Osteocyte (in vitro differentiated cells): ENCODE measurements around the gene DARS1. TPM values are rescaled to one million over a fixed set of nuclear protein-coding genes. Genes with fewer than 3 reads are reported as not detected.
"Not testable (repeated sequence)": the region's sequence is repeated elsewhere in the genome, so short reads cannot be mapped to it uniquely, and the experiment has no call there.

Experiments used
- DNase-seq: peaks from one replicate; pipeline ENCODE4 v3.0.0; 2021; ENCODE audit warnings: mixed read lengths; ENCODE audit not compliant: unreplicated experiment; ENCODE audit errors: extremely low spot score
- H3K27ac Mint-ChIP-seq: one replicate; pipeline ENCODE4 v1.8.0; 2021; ENCODE audit warnings: mild to moderate bottlenecking, mixed read lengths; ENCODE audit not compliant: unreplicated experiment
- H3K27me3 Mint-ChIP-seq: one replicate; pipeline ENCODE4 v1.8.0; 2021; ENCODE audit warnings: mixed read lengths; ENCODE audit not compliant: unreplicated experiment
- H3K36me3 Mint-ChIP-seq: one replicate; pipeline ENCODE4 v1.8.0; 2021; ENCODE audit warnings: mixed read lengths; ENCODE audit not compliant: unreplicated experiment
- H3K4me1 Mint-ChIP-seq: one replicate; pipeline ENCODE4 v1.8.0; 2021; ENCODE audit warnings: mixed read lengths; ENCODE audit not compliant: unreplicated experiment
- H3K4me3 Mint-ChIP-seq: one replicate; pipeline ENCODE4 v1.8.0; 2021; ENCODE audit warnings: mild to moderate bottlenecking, moderate library complexity, mixed read lengths; ENCODE audit not compliant: unreplicated experiment
- H3K9me3 Mint-ChIP-seq: one replicate; pipeline ENCODE4 v1.8.0; 2021; ENCODE audit warnings: mixed read lengths; ENCODE audit not compliant: unreplicated experiment
- total RNA-seq: library from RNA; stranded (reverse); gene quantifications from 2 replicates; pipeline ENCODE4 v1.2.1, GENCODE V29; 2021
- TF ChIP-seq, protein P1 (sequence below): fragments of 200-600 bp; sonication (generic); IDR thresholded peaks from 2 replicates; pipeline ENCODE4 v1.5.0; 2021; ENCODE audit warnings: antibody characterized with exemption, mild to moderate bottlenecking, moderate library complexity

DARS1 gene
- total RNA-seq, 1 donor from 2014 or later, result 48.3 TPM

DNA sequence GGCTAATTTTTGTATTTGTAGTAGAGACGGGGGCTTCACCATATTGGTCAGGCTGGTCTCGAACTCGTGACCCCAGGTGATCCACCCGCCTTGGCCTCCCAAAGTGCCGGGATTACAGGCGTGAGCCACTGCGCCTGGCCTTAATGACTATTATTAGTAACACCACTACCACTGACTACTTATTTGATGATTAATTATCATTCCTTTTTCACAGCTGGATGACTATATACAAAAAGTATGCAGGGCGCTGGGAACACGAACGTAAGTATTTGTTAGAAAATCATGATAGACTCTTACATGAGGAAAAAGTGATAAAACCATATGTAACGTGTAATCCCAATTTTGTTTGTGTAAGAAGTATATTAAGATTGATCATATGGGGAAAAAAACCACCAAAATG is 21.6 kb downstream of the DARS1 start:
- no peak overlapping the region for H3K4me3 Mint-ChIP-seq
- no peaks in the 10 kb centered on the region for H3K9me3 Mint-ChIP-seq
- DNase-seq, result no peak
- H3K27me3 Mint-ChIP-seq, result no peaks in the 10 kb centered on the region
- no peak overlapping the region for H3K27ac Mint-ChIP-seq
- TF ChIP-seq, protein P1, sequence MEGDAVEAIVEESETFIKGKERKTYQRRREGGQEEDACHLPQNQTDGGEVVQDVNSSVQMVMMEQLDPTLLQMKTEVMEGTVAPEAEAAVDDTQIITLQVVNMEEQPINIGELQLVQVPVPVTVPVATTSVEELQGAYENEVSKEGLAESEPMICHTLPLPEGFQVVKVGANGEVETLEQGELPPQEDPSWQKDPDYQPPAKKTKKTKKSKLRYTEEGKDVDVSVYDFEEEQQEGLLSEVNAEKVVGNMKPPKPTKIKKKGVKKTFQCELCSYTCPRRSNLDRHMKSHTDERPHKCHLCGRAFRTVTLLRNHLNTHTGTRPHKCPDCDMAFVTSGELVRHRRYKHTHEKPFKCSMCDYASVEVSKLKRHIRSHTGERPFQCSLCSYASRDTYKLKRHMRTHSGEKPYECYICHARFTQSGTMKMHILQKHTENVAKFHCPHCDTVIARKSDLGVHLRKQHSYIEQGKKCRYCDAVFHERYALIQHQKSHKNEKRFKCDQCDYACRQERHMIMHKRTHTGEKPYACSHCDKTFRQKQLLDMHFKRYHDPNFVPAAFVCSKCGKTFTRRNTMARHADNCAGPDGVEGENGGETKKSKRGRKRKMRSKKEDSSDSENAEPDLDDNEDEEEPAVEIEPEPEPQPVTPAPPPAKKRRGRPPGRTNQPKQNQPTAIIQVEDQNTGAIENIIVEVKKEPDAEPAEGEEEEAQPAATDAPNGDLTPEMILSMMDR, result no peak
- H3K4me1 Mint-ChIP-seq, result peaks cover 18% of the 10 kb centered on the region
- peaks cover 25% of the 10 kb centered on the region for H3K36me3 Mint-ChIP-seq

DNA sequence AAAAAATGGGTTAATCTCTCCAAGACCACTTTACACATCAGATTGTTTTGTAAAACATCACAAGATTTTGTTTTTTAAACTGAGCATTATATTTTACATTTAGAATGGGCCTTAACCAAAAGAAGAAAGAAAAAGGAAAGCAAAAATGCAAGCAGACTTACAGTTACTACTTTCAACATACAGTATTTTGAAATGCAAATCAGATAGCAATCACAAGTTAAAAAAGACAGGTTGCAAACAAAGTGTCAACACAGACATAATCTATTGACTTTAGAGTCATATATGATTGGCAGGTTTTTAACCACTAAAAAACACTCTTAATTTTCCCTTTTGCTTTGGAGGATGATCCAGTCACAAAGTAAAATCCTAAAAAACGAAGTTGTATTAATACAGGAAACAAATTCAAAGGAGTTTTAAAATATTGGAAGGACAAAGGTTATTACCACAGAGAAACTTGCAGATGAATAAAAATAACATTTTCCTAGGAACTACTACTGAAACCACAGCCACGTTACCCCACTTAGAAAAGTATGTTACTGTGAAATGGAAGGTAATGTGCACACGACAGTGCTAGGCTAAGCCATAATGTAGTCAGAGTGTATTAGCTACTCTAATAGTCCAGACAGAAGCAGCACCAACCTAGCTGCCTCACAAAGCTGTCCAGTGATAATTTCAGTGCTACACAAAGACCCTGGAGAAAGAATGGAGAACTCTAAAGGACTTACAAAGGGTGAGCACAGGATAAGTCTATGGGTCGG is 22.9 kb downstream of the DARS1 start:
- H3K27me3 Mint-ChIP-seq, result no peaks in the 10 kb centered on the region
- H3K27ac Mint-ChIP-seq, result no peak overlapping the region
- H3K9me3 Mint-ChIP-seq, result no peaks in the 10 kb centered on the region
- peaks cover 24% of the 10 kb centered on the region for H3K36me3 Mint-ChIP-seq
- peaks cover 18% of the 10 kb centered on the region for H3K4me1 Mint-ChIP-seq
- H3K4me3 Mint-ChIP-seq, result no peak overlapping the region
- TF ChIP-seq, protein P1, result no peak
- DNase-seq, result no peak

DNA sequence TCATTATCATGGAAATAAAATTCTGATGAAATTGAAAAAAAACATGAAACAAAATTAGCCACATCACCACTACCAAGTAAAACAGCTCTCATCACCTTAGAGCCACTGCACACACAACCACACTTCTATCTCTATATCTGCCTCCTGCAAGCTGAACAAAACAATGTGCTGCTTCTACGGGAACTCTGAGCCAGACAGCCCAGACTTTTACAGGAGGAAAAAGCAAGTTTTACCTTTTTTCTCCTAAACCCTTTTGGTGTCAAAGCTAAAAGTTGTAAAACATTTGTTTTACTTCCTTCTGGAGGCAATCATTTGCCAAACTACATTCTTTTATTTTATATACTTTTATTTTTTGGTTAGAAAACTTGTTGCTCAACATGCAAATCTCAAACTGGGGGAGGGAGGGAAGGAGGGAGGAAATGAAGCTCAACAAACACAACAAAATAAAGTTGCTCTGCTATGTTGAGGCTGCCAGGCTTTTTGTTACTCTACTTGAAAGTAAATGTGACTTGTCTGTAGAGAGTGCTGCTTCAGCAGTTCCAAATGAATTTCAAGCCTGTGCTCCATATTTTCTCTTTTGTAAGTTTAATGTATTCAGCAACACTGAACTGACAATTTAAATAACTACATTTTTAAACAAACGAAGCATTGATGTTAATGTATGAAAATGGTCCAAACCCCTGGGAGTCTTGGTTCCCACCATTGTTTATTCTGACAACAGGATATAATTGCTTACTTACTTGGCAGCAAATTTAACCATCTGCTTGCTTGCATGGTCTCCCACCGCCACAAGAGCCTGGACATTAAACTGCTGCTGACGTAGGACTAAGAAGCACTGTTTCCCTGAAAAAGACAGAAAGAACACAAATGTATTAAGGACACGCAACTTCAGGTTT is 24.5 kb downstream of the DARS1 start:
- DNase-seq, result no peak
- peaks cover 27% of the 10 kb centered on the region for H3K36me3 Mint-ChIP-seq
- no peak overlapping the region for H3K4me3 Mint-ChIP-seq
- H3K27me3 Mint-ChIP-seq, result no peaks in the 10 kb centered on the region
- TF ChIP-seq, protein P1, result no peak
- peak overlapping the region; percentile 43 for H3K27ac Mint-ChIP-seq
- H3K9me3 Mint-ChIP-seq, result no peaks in the 10 kb centered on the region
- peaks cover 18% of the 10 kb centered on the region for H3K4me1 Mint-ChIP-seq

DNA sequence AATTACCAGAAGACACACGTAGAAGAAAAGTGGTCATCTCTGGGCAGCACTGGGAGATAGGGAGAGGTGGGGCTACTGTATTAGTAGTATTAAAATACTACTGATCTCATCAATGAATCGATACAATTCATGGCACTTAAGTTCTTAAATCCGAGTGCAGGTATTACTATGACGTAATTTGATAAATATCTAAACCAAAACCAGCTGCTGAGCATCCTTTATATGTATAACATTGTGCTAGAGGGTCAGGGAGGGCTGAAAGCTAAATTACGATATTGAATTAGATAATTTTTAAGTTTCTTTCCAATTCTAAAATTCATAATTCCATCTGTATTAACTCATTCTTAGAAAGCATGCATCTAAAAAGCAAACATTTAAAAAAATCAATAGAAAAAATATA is 25.3 kb downstream of the DARS1 start:
- Mint-ChIP-seq H3K27ac (no peak overlapping the region), H3K4me3 (no peak overlapping the region), H3K4me1 (peaks cover 18% of the 10 kb centered on the region)

DNA sequence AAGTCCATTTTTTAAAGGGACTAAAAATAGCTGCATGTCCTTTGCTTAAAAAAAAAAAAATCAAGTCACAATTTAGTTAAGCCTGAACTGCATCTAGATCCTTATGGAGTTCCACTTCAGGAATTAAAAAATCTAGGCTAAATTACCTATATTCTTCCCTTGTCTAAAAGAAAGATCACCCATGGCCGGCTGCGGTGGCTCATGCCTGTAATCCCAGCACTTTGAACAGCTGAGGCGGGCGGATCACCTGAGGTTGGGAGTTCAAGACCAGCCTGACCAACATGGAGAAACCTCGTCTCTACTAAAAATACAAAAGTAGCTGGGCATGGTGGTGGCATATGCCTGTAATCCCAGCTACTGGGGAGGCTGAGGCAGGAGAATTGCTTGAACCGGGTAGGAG is 26.5 kb downstream of the DARS1 start:
- not testable (repeated sequence) for DNase-seq, H3K27ac Mint-ChIP-seq, H3K4me3 Mint-ChIP-seq, H3K27me3 Mint-ChIP-seq, H3K9me3 Mint-ChIP-seq
- peaks cover 14% of the 10 kb centered on the region for H3K4me1 Mint-ChIP-seq
- H3K36me3 Mint-ChIP-seq, result peaks cover 23% of the 10 kb centered on the region

More for the DNA sequence above, 25.3 kb downstream of the DARS1 start:
- no peaks in the 10 kb centered on the region for H3K27me3 Mint-ChIP-seq
- DNase-seq, result no peak
- H3K36me3 Mint-ChIP-seq, result peaks cover 26% of the 10 kb centered on the region
- H3K9me3 Mint-ChIP-seq, result no peaks in the 10 kb centered on the region
- TF ChIP-seq, protein P1, result no peak
